HG02588 (cell line): ENCODE data around the gene L3MBTL4.

Experiments
- ATAC-seq: cut with Tn5 transposase; IDR thresholded peaks from one replicate; pipeline ENCODE4 v1.9.1; 2021; ENCODE audit warnings: mild to moderate bottlenecking, moderate library complexity; ENCODE audit not compliant: unreplicated experiment

Gene L3MBTL4

GRCh38 chr18:5969989-5970403 is 444.7 kb downstream of the L3MBTL4 start:
- ATAC-seq: no peak

GRCh38 chr18:5969355-5969988 is 445.2 kb downstream of the L3MBTL4 start:
- ATAC-seq: no peak

GRCh38 chr18:5967666-5968065 is 447.0 kb downstream of the L3MBTL4 start:
- no peak for ATAC-seq

- no peak for ATAC-seq
Measured at GRCh38 chr18:5967007-5967406, 447.7 kb downstream of the L3MBTL4 start.

GRCh38 chr18:5966514-5966913 is 448.2 kb downstream of the L3MBTL4 start:
- ATAC-seq: no peak

- no peak for ATAC-seq
Measured at GRCh38 chr18:5964996-5965395, 449.7 kb downstream of the L3MBTL4 start.

GRCh38 chr18:5964596-5964995 is 450.1 kb downstream of the L3MBTL4 start:
- no peak for ATAC-seq

GRCh38 chr18:5964108-5964507 is 450.6 kb downstream of the L3MBTL4 start:
- no peak for ATAC-seq

- ATAC-seq: no peak
Measured at GRCh38 chr18:5963267-5963666, 451.4 kb downstream of the L3MBTL4 start.

GRCh38 chr18:5962362-5962761 is 452.3 kb downstream of the L3MBTL4 start:
- ATAC-seq: no peak

- ATAC-seq: no peak
Measured at GRCh38 chr18:5961828-5962150, 452.9 kb downstream of the L3MBTL4 start.

GRCh38 chr18:5961097-5961827 is 453.4 kb downstream of the L3MBTL4 start:
- no peak for ATAC-seq

- ATAC-seq: no peak
Measured at GRCh38 chr18:5958822-5959221, 455.9 kb downstream of the L3MBTL4 start.

GRCh38 chr18:5955861-5956260 is 458.9 kb downstream of the L3MBTL4 start:
- ATAC-seq: no peak

GRCh38 chr18:5951515-5952091 is 463.1 kb downstream of the L3MBTL4 start:
- ATAC-seq: no peak

- ATAC-seq: no peak
Measured at GRCh38 chr18:5948781-5949180, 465.9 kb downstream of the L3MBTL4 start.

GRCh38 chr18:5948237-5948636 is 466.5 kb downstream of the L3MBTL4 start:
- no peak for ATAC-seq

GRCh38 chr18:5944448-5944847 is 470.3 kb downstream of the L3MBTL4 start:
- no peak for ATAC-seq

- ATAC-seq: no peak
Measured at GRCh38 chr18:5943514-5943913, 471.2 kb downstream of the L3MBTL4 start.

GRCh38 chr18:5942591-5942990 is 472.1 kb downstream of the L3MBTL4 start:
- ATAC-seq: no peak

- ATAC-seq: no peak
Measured at GRCh38 chr18:5941890-5942289, 472.8 kb downstream of the L3MBTL4 start.
